NCI-H1436 (cell line): ENCODE results near the gene CCDC187.

Experiments used
- DNase-seq: peaks from one replicate; lab custom pipeline; 2025; lab: John Stamatoyannopoulos, UW

CCDC187 gene

DNA sequence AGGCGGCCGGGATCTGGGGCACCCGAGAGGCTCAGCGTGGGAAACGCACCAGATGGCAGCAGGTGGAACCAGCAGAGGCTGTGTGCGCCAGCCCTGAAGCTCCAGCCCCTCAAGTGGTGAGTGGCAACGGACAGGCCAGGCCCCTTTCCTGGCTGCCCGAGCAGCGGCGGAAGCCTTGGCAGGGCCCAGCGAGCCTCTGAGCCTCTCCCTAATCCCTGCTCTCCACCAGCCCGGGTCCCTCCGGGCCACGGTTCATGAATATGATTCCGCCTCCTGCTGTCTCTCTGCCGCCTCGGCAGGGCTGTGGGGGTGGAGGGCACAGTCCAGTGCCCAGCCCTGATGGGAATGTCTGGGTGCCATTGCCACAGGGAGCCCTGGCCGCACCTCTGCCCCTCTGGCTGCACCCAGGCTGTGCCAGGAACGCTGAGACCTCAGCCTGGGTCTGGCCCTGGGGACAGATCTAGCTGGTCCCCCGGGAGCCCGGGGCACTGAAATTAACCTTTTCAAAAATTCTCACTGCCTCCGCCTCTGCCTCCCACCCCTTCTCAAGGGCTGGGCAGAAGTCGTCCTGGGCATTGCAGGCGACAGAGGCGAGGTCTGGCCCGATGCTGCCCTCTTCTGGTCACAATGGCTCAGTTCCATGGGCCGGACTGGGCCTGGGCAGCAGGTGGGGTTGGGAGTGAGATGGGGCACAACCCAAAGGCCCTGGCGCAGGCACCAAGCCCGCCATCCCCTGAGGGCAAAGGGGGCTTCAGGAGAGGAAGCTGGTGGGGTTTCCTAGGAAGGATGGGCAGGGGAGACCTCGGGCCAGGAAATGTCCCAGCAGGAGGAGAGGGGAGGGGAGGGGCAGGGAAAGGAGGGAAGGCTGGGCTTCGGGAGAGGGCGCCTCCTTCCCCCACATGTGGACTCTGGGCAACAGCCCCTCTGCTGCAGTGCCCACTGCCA lies 20.3 kb downstream of the CCDC187 start:
- DNase-seq, result peak; percentile 85

DNA sequence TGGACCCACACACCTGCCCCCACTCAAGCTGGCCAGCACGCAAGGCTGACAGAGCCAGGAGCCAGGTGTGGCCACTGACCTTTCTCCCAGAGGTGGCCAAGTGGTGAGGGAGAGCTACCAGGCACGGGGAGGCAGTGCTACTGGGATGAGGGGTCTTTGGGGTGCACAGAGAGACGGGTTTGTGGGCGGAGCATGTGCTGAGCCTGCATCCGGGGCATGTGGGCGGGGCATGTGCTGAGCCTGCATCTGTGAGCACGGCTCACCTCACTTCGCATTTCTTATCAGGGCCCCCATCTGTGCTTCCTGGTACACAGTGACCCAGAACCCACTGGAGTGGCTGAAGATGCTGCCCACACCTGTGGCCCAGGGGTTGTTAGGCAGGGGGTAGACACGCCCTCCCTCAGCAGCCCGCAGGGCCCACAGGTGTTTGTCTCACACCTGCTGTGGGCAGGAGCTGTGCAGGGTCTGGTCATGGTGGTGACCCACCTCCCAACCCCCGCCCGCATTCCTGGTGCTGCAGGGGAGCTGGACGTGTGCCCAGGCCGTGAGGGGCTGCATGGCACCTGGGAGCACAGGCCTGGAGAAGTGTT lies 21.5 kb downstream of the CCDC187 start:
- DNase-seq, result no peak

DNA sequence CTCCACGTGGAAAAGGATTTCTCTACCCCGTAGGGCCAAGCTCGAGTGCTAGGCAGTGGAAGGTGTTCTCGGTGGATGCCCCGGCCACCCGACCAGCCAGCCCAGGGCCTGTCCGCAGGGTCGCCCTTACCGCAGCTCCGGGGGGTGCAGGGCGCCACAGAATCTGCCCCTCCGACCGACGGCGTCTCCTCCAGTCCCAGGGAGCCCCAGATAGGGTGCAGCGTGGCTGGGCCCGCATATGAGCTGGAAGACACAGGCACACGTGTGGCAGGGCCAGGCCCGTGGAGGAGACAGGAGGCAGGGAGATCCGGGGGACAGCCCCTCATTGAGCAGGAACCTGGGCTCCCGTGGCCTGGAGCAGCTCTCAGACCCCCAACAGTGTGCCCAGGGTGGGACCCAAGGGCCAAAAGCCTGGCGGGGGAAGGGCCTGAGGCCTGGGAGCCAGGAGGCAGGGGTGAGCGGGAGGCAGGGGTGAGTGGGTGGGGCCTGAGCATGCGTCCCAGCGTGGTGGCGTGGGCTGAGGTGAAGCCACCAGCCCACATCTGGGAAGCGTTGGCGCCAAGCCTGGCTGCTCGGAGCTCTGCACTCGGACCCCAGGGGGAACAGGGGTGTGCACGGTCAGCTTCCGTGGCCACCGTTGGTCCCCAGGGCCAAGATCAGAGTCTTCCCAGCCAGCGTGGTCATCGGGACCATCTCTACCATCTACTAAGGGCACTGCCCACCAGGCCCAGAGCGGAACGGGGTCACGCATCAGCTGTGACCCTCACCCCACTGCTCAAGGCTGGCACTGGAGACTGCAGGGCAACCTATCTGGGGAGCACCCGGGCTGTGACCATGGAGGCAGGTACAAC lies 22.2 kb downstream of the CCDC187 start:
- no peak for DNase-seq

DNA sequence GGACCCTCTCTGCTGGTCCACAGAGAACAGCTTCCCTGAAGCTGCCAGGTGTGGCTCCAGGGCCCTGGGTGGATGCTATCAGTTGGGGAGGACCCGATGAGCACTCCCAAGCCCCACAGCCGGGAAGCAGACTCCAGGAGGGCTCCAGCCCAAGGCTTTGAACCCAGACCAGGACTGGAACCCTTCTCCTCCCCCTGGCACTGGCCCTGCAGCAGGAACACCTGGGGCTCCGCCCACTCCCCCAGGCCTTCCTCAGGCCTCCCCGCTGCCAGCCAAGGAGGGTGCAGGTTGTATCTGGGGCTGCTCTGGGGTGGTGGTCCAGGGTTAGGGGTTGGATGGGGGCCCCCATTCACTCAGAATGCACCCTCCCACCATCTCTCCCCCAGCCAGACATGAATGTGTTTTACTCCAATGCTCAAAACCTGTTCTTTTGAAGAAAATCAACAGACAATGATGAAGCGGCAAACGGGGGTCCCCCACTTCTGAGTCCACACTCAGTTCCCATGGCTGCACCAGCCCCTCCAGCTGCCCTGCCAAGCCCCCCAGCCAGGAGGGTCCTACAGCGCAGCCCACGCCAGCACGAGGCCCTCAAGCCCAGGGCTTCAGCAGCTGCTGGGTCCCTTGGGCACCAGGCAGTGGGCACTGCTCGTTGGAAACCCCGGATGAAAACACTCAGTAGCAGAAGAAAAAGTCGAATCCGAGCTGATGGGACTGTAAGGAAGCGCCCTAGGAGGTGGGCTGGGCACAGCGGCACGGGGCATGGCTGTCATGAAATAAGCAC lies 23.2 kb downstream of the CCDC187 start:
- no peak for DNase-seq

DNA sequence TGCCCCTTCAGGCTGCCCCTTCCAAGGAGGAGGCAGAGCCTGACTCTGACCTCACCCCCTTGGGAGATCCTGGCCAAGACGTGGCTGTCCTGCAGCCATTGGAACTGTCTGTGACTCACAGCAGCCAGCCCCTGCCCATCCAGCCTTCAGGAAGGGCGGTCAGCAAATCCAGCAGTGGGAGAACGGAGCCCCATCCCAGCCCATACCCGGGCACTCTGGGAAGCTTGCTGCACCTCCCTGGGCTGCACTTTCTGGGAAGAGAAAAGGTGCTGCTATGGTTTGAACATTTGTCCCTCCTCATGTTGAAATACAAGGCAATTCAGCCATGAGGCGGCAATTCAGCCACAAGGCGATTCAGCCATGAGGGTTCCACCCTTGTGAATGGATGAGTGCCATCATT lies 24.4 kb downstream of the CCDC187 start:
- no peak for DNase-seq

DNA sequence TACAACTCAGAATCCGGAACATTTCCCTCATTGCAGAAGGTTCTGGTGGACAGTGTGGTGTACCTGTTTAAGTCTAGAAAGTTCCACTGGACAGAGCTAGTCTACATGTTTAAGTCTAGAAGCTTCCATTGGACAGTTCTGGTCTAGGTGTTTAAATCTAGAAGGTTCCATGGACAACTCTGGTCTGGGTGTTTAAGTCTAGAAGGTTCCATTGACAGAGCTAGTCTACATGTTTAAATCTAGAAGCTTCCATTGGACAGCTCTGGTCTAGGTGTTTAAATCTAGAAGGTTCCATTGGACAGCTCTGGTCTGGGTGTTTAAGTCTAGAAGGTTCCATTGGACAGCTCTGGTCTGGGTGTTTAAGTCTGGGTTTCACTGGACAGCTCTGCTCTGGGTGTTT lies 25.0 kb downstream of the CCDC187 start:
- no peak for DNase-seq

DNA sequence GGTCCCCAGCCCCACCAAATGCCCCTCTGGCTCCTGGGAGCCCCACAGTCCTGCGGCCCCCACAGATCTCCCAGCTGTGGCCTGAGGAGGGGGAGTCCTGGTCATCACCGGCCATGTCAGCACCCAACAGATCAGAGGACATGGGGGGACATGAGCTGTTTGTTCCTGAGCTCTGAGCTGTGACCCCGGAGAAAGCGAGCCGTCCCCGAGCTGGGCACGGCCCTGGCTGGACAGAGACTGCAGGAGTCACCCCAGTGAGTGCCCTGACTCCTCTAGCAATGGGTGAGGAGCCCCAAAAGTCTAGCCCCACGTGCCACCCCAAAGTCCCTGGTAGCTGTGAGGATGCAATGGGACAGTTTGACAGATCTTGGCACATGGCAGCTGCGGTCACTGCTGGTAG lies 25.7 kb downstream of the CCDC187 start:
- no peak for DNase-seq

DNA sequence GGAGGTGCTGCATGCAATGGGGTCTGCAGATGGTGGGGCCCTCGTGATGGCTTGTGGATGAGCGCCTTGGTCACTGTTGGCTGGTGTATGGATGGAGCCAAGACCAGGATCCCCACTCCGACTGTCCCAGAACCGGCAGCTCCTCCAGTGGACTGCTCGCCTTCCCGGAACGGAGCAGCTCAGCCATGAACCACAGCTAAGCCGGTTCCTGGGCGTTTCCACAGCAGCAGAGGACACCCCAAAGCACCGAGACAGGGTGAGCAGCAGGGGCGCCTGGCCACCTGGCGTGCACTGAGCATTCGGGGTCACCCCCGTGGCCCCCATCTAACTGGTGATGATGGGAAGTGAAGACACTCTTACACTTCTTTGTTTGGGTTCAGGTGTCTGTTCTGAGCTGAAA lies 26.1 kb downstream of the CCDC187 start:
- DNase-seq, result no peak

DNA sequence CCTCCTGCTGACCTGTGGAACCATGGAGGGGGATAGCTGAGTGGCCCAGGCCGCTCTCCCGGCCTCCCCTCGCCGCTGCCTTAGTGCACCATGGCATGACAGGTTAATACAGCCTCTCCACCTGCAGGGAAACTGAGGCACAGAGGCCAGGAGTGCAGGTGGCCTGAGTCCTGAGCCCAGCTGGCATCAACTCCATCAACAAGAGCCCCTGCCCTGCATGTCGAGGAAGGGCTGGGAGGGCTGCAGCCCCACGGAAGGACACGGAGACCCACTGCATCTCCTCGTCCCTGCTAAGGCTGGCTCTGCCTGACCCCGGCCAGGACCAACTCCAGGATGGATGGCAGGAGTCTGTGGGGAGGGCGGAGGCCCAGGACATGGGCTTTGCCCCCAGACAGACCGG lies 27.2 kb downstream of the CCDC187 start:
- DNase-seq, result no peak

DNA sequence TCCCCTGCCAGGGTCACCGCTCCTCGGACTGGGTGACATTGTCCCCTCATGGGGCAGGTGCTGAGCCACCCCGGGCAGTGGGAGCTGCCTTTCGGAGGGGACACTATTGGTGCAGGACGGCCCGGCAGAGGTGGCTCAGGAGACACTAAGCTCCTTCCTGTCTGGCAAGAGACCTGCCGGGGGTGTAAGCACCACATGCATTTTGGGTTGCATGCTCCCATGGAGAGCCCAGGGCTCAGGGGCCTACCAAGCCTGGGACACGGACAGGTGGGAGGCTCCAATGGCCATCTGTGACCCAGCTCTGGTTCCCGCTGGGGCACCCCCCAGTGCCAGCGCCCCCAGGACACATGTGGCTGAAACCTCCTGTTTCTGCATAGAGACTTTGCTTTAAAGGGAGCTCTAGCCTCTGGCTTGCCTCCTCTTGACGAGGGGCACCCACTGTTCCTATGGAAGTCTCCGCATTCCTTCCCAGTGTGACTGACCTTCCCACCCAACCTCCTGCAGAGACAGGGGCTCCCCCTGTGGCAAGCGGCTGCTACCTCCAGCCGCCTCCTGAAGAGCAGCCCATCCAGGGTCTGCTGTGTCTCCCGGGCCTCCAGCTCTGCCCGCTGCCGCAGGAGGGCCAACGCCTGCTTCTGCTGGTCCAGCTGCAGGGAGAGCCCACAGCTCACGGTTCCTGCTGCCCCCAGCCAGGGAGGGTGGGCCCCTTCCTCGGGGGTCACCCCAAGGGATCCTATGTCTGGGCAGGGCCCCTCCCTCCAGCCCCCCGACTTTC lies 28.1 kb downstream of the CCDC187 start:
- DNase-seq, result no peak

DNA sequence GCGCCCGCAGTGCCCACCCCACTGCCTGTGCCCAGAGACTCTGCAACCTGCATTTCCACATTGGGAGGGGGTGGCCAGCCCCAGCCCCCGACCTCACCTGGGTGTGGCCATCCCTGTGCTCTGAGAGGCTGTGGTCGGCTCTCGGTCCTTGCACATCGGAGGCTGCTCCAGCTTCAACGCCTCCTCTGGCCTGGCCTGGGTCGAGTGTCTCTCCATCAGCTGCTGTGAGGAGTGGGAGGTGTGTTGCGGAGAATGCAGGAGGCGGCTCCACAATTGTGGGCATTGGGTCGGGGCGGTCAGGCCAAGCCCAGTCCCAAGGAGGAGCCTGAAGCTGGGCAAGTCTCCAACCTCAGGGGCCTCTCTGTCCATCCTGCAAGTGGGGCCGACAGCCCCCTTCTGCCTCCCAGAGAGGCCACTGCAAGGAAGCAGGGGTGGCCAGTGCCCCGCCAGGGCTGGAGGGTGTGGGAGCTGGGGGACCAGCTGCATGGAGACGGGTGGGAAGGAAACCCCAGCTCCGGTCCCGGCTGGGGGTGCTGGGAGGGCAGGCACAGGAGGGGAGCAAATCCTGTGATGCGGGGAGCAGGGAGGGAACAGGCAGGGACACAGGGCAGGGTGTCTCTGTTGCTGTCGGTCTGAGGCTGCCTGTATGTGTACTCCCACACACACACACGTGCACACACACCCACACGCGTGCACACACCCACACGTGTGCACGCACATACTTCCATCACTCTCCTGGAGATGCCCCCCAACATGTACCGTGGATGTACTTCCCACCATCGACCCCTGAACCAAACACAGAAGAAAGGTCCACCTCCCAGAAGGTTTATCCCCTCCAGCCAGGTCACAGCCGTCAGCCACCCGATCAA lies 28.9 kb downstream of the CCDC187 start:
- DNase-seq, result no peak

DNA sequence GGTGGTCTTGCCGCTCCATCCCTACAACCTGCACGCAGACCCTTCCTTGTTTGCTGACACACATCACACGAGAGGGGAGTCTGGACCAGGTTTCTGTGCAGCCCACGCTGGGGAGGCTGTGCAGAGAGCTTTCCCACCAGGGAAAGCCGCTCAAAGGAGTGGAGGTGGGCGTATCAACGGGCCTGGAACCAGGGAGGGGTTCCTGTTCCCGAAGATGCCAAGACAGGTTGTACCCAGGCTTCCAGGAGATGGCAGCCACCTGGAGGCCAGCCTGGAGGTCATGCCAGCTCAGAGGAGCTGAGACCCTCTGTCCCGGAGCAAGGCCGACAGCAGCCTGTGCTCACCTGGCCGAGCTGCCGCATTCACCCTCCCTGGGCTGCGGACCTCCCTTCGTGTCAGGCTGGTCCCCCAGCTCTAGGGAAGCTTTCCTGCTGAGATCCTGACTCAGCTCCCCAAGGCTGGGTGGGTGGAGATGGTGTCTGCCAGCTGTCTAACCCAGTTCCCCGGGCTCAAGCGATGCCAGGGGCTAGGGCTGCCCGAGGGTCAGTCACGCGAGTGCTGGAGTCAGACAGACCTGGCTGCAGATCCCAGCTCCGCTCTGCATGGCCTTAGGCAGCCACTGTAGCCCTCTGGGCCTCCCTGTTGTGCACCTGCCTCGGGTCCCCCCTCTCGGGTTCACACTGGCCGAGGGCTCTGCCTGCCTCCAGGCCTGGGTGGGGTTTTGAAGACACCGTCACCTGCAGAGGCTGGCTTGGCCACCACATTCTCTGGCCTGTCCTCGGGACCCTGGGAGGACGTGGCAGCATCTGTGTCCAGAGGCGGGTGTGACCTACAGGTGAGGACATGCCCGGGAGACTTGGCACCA lies 29.7 kb downstream of the CCDC187 start:
- DNase-seq, result no peak

DNA sequence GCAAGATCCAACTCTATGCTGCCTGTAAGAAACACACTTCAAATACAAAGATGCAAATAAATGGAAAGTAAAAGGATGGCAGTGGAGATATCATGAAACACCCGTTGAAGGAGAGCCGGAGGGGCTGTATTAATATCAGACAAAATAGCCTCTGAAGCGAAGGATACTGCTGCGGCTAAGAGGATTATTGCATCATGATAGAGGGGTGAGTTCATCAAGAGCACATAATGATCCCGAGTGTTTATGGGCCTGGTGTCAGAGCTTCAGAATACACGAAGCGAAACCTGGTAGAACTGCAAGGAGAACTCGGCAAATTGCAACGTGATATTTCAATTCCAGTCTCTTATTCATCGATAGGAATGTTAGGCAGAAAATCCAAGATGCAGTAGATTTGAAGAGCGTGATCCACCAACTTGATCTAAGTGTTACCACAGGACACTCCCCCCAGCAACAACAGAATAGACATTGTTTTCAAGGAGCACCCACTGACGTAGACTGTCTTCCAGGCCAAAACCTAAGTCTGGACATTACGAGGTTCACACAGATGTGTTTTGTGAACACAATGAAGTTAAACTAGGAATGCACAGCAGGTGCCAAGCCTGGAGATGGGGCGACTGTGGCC lies 30.5 kb downstream of the CCDC187 start:
- no peak for DNase-seq

DNA sequence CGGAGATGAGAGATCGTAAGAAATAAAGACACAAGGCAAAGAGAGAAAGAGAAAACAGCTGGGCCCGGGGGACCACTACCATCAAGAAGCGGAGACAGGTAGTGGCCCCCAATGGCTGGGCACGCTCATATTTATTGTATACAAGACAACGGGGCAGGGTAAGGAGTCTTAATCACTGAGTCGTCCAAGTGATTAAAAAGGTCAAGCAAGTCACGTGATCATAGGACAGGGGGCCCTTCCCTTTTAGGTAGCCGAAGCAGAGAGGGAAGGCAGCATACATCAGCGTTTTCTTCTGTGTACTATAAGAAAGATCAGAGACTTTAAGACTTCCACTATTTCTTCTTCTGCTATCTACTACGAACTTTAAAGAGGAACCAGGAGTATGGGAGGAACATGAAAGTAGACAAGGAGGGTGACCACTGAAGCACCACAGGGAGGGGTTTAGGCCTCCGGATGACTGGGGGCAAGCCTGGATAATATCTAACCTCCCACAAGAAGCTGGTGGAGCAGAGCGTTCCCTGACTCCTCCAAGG lies 33.7 kb downstream of the CCDC187 start:
- no peak for DNase-seq

DNA sequence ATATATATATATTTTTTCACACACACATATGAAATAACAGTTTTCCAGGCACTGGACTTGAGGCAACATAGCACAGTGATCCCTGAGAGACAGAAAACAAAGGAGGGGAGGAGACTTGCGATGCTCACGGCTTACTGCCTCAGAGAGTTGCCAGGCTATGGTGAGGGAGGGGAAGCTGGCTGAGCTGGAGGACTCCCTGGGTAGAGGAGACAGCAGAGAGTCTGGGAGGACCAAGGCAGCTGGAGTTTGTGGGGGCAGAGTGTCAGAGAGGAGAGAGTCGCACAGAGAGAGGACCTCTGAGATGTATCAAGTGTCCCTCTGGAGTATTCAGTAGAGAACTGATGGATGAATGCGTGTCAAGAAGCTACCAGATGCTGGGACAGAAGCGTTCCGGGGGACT lies 35.2 kb downstream of the CCDC187 start:
- no peak for DNase-seq

DNA sequence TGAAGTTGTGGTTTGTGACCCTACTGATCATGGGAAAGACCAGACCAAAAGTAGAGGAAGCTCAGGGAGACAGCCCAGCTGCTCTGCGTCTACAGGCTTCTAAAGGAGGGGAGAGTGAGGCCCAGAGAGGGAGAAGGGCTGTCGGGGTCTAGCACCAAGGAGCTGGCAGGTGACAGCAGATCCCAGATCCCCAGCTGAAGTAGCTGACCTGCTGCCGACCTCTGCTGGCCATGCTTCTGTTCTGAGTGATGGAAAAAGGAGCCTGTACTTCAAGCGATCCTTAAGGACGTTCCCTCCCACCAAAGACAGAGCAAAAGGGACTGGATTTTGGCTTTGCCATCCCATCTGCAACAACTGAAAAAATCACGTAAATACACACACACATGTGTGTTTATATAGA lies 35.6 kb downstream of the CCDC187 start:
- no peak for DNase-seq

DNA sequence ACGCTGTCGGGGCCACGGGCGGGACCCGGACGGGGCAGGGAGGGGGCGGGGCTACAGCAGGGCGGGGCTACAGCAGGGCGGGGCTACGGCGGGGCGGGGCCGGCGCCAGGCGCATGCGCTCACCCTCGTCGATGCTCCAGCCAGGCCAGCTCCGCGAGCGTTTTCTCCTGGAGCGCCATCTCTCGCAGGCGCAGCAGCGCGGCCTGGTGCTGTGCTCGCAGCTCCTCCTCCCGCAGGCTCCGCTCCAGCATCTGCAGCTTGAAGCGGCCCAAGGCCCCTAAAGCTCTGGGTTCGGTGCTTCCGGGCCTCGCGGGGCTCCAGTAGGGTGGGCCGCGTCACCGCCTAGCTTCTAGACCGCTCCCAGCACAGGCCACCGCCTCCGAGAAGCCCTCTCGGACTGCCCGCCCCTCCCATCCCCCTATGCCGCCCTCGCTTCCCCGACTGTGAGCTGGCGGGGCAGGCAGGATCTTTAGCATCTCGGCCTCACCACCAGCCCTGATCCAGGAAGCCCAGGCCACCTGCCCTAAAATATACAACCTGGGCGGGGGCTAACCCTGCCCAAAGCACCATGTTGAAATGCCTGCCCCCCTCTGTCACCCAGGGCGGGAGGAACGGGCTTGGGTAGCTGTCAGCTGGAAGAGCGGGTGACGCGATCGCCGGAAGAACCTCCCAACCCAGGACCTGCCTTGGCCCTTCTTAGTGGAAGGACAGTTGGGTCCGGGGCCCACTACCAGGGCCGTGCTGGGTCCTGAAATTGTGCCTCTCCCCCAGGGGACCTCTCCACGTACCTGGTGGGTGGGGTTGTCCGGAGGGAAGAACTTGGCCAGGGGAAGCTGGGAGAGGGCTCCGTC lies 36.4 kb downstream of the CCDC187 start:
- peak; percentile 82 for DNase-seq
